Coronary artery (tissue), 2 donors: ENCODE measurements around the gene KRTAP6-3.

Experiments
- DNase-seq: peaks from one replicate; pipeline ENCODE4 v3.0.0-alpha.2; 2017; ENCODE audit warnings: low spot score
- H3K27ac ChIP-seq, 2 donors: fragments of 200-600 bp; sonication (generic); one replicate each; pipeline ENCODE4 v1.5.1; 2016 to 2019
- H3K4me3 ChIP-seq: fragments of 200-600 bp; sonication (generic); 2 replicates; pipeline ENCODE4 v1.5.1; 2016; ENCODE audit warnings: mild to moderate bottlenecking, moderate library complexity
- CTCF ChIP-seq: fragments of 200-600 bp; sonication (generic); IDR thresholded peaks from one replicate; pipeline ENCODE4 v1.5.1; 2019; ENCODE audit warnings: antibody characterized with exemption

The KRTAP6-3 gene

DNA sequence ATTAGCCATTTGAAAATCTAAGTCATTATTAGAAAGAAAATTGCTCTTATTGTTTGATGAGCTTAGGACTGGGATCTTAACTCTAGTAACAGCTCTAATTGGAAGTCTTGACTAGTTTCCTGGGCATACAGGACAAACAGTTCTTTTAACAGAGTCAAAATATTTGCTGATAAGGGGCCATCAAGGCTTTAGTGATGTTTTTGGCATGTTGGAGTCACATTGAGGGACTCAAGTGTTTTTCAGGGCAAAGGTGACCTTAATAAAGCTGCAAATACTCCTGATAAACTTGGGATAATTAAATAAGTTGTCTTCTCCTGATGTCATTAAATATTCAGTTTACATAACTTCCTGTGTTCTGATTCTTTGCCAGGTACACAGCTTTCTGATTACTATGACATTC is 24.6 kb upstream of the KRTAP6-3 start:
- DNase-seq = no peak
- no peak overlapping the region for H3K27ac ChIP-seq
- H3K4me3 ChIP-seq = no peak overlapping the region
- no peak for TF ChIP-seq CTCF

DNA sequence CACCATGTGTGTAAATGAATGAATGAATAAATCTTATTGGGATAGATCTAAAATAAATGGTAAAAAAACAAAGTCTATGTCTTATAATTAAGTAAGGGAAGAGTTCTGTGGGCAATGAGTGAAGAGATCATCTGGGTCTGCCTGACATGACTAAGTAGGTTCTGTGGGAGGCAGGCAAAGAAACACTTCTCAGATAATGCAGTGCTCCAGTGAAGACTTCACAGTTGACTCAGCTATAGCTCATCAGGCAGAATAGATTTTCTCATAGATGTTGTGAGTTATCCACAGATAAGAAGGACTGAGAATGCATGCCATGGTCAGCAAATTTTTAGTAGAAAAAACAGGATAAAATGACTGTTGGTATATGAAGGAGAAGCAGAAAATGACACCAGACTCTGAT is 14.5 kb upstream of the KRTAP6-3 start:
- Histone ChIP-seq H3K27ac (no peak overlapping the region), H3K4me3 (no peak overlapping the region)
- no peak for TF ChIP-seq CTCF
- DNase-seq = no peak

DNA sequence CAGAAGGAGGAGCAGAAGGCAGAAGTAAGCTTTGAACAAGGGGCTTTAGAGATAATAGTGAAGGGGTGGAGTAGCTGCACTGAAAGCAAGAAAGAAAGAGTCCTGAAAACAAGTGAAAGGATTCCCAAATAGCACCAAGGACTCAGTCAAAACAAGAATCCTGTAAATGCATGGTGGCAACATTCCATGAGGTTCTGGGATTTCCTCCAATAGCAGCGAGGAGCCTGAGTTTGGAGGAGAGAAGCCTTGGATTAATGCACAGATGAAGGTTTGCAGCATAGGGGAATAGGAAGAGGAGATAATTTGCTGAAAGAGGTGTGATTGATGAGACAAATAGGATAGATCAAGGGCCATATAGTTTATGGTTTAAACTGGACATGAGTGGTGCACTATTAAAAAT is 12.9 kb upstream of the KRTAP6-3 start:
- Histone ChIP-seq H3K27ac (no peak overlapping the region), H3K4me3 (no peak overlapping the region)
- DNase-seq = no peak
- no peak for TF ChIP-seq CTCF

- Histone ChIP-seq H3K27ac (no peak overlapping the region), H3K4me3 (no peak overlapping the region)
- no peak for TF ChIP-seq CTCF
- no peak for DNase-seq
Measured at GRCh38 chr21:30580132-30580531, 12.1 kb upstream of the KRTAP6-3 start.

- TF ChIP-seq CTCF = no peak
- no peak for DNase-seq
- H3K4me3 ChIP-seq = no peak overlapping the region
- no peak overlapping the region for H3K27ac ChIP-seq
Measured at GRCh38 chr21:30582870-30583269, 9.4 kb upstream of the KRTAP6-3 start.

GRCh38 chr21:30590297-30590696 is 1.9 kb upstream of the KRTAP6-3 start, which contains the start of gene KRTAP22-2:
Gene KRTAP22-2, minus strand, starts transcription at chr21:30590397.
- DNase-seq = no peak
- H3K4me3 ChIP-seq = no peak within 1 kb of the TSS
- no peak within 1 kb of the TSS for H3K27ac ChIP-seq
- TF ChIP-seq CTCF = no peak

GRCh38 chr21:30598802-30599201 is 6.6 kb downstream of the KRTAP6-3 start, which contains the start of gene KRTAP6-2:
Gene KRTAP6-2, minus strand, starts transcription at chr21:30598902. Its CDS starts 28 bp downstream, at chr21:30598874.
- no peak for TF ChIP-seq CTCF
- DNase-seq = no peak
- Histone ChIP-seq H3K4me3 (no peak within 1 kb of the TSS), H3K27ac (no peak within 1 kb of the TSS)
